ENCODE measurements around the gene KDM4B. TPM values are rescaled to one million over a fixed set of nuclear protein-coding genes. Genes with fewer than 3 reads are reported as not detected.

KDM4B gene
- total RNA-seq, 1 donor: 22.1 TPM

DNA sequence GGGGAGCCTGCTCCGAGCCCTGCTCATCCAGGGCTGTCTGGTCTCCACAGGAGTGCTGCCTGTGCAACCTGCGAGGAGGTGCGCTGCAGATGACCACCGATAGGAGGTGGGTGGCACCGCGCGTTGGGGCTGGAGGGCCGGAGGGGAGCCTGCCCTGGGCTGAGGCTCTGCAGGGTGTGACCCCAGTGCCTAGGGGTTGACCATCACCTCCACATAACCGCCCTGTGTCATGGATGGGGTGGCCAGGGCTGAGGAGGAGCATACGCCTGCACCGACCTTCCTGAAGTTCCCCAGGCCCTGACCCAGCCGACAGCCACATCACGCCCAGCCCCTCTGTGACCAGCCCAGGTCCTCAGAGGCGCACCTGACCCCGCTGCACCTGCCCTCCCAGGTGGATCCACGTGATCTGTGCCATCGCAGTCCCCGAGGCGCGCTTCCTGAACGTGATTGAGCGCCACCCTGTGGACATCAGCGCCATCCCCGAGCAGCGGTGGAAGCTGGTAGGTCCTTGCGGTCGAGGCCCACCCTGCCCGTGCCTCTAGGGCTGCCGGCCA lies 168.7 kb downstream of the KDM4B start:
- H3K27ac ChIP-seq (ENCODE audit: low read depth, low read length): no peak overlapping the region
- TF ChIP-seq, protein P1, sequence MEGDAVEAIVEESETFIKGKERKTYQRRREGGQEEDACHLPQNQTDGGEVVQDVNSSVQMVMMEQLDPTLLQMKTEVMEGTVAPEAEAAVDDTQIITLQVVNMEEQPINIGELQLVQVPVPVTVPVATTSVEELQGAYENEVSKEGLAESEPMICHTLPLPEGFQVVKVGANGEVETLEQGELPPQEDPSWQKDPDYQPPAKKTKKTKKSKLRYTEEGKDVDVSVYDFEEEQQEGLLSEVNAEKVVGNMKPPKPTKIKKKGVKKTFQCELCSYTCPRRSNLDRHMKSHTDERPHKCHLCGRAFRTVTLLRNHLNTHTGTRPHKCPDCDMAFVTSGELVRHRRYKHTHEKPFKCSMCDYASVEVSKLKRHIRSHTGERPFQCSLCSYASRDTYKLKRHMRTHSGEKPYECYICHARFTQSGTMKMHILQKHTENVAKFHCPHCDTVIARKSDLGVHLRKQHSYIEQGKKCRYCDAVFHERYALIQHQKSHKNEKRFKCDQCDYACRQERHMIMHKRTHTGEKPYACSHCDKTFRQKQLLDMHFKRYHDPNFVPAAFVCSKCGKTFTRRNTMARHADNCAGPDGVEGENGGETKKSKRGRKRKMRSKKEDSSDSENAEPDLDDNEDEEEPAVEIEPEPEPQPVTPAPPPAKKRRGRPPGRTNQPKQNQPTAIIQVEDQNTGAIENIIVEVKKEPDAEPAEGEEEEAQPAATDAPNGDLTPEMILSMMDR (IDR thresholded peaks at IDR 0.05; ENCODE audit: extremely low read depth, low read depth, low read length): no peak
- H4K20me1 ChIP-seq (ENCODE audit: insufficient read depth, low read length): peaks cover 11% of the 10 kb centered on the region
- H3K27me3 ChIP-seq (ENCODE audit: insufficient read depth, low read length): no peaks in the 10 kb centered on the region
- H3K4me1 ChIP-seq (ENCODE audit: insufficient read depth, low read length): peaks cover 17% of the 10 kb centered on the region
- no peaks in the 10 kb centered on the region for H3K79me2 ChIP-seq (ENCODE audit: insufficient read depth, low read length)
- no peaks in the 10 kb centered on the region for H3K9me3 ChIP-seq (ENCODE audit: low read depth, low read length)
- H3K4me3 ChIP-seq (ENCODE audit: insufficient read depth, low read length): no peak overlapping the region
- DNase-seq (ENCODE audit: insufficient read length, low spot score, missing footprints): no peak
- H3K36me3 ChIP-seq (ENCODE audit: insufficient read depth, low read length): peaks cover 24% of the 10 kb centered on the region
- no peak overlapping the region for H2AFZ ChIP-seq (ENCODE audit: low read length)
- H3K4me2 ChIP-seq (ENCODE audit: insufficient read depth, low read length): no peak overlapping the region

DNA sequence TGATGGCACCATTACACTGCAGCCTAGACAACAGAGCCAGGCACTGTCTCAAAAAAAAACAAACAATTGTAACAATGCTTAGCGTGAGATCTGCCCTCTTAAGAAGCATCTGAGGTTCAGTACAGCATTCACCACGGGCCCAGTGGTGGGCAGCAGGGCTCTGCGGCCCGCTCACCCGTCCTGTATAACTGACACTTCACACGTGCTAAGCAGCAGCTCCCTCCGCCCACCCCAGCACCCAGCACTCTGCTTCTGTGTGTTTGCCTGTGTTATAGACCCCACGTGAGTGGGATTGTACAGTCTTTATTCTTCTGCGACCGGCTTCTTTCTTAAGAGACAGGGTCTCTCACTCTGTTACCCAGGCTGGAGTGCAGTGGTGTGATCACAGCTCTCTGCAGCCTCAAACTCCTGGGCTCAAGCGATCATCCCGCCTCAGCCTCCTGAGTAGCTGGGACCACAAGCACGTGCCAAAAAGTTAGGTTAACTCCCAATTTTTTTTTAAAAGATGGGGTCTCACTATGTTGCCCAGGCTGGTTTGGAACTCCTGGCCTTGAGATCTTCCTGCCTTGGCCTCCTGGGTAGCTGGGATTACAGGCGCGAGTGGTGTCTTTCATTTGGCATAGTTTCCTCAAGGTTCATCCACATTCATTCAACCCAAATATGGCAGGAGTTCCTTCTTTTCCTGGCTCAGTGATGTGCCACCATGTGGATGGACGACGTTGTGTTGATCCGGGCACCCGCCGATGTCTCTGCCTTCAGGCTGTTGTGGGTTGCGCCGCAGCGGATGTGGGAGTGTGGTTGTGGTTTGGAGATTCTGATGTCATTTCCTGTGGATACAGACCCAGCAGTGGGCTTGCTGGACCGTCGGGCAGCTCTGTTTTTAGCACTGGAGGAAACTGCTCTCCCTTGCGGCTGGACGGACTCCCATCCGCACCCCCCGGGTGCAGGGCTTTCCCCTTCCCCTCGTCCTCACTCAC lies 170.0 kb downstream of the KDM4B start:
- peaks cover 17% of the 10 kb centered on the region for H3K4me1 ChIP-seq (ENCODE audit: insufficient read depth, low read length)
- TF ChIP-seq, protein P1 (IDR thresholded peaks at IDR 0.05; ENCODE audit: extremely low read depth, low read depth, low read length): no peak
- no peaks in the 10 kb centered on the region for H3K27me3 ChIP-seq (ENCODE audit: insufficient read depth, low read length)
- H2AFZ ChIP-seq (ENCODE audit: low read length): no peak overlapping the region
- H4K20me1 ChIP-seq (ENCODE audit: insufficient read depth, low read length): peaks cover 13% of the 10 kb centered on the region
- H3K4me2 ChIP-seq (ENCODE audit: insufficient read depth, low read length): peak overlapping the region; percentile 9
- no peaks in the 10 kb centered on the region for H3K9me3 ChIP-seq (ENCODE audit: low read depth, low read length)
- peak; percentile 99 for DNase-seq (ENCODE audit: insufficient read length, low spot score, missing footprints)
- peaks cover 24% of the 10 kb centered on the region for H3K36me3 ChIP-seq (ENCODE audit: insufficient read depth, low read length)
- H3K27ac ChIP-seq (ENCODE audit: low read depth, low read length): peak overlapping the region; percentile 40
- no peak overlapping the region for H3K4me3 ChIP-seq (ENCODE audit: insufficient read depth, low read length)
- no peaks in the 10 kb centered on the region for H3K79me2 ChIP-seq (ENCODE audit: insufficient read depth, low read length)

DNA sequence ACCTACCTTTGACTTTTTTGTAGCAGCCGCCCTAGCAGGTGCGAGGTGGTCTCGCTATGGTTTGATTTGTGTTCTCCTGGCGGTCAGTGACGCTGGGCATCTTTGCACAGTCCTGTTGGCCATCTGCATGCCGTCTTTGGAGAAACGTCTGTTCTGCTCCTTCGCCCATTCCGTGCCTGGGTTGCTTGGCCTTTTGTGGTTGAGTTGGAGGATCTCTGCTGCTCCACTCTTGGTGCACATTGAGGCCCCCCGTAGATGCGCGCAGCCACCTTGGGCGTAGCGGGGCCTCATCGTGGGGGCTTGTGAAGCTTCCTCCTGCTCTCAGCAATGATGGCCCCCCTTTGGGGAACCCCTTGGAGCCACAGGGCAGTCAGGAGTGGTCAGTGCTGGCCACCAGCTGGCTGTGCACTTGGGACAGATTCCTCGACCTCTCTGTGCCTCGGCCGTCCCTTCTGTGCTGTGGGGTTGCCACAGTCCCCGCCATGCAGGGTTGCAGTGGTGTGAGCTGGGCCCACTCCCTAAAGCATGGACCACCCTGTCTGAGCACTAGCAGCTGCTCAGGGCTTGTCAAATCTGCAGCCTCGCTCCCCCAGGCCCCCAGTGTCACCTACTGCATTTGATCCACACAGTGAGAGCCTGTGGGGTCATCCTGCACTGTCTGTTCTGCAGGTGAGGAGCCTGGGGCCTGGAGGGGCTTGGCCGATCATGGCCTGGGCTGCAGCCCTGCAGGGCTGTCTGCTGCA lies 170.8 kb downstream of the KDM4B start:
- peaks cover 13% of the 10 kb centered on the region for H4K20me1 ChIP-seq (ENCODE audit: insufficient read depth, low read length)
- no peaks in the 10 kb centered on the region for H3K79me2 ChIP-seq (ENCODE audit: insufficient read depth, low read length)
- peaks cover 17% of the 10 kb centered on the region for H3K4me1 ChIP-seq (ENCODE audit: insufficient read depth, low read length)
- no peak overlapping the region for H3K4me3 ChIP-seq (ENCODE audit: insufficient read depth, low read length)
- no peak overlapping the region for H2AFZ ChIP-seq (ENCODE audit: low read length)
- TF ChIP-seq, protein P1 (IDR thresholded peaks at IDR 0.05; ENCODE audit: extremely low read depth, low read depth, low read length): no peak
- no peaks in the 10 kb centered on the region for H3K27me3 ChIP-seq (ENCODE audit: insufficient read depth, low read length)
- DNase-seq (ENCODE audit: insufficient read length, low spot score, missing footprints): peak; percentile 76
- H3K36me3 ChIP-seq (ENCODE audit: insufficient read depth, low read length): peaks cover 24% of the 10 kb centered on the region
- no peak overlapping the region for H3K27ac ChIP-seq (ENCODE audit: low read depth, low read length)
- no peaks in the 10 kb centered on the region for H3K9me3 ChIP-seq (ENCODE audit: low read depth, low read length)
- peak overlapping the region; percentile 9 for H3K4me2 ChIP-seq (ENCODE audit: insufficient read depth, low read length)
